GM23338 (cell line): ENCODE data around the gene CUX1. TPM values are rescaled to one million over a fixed set of nuclear protein-coding genes. Genes with fewer than 3 reads are reported as not detected.

Experiments
- ATAC-seq: fragments of 200-7000 bp; cut with Tn5 transposase; 3 replicates; pipeline ENCODE4 v1.9.1; 2020
- DNase-seq: peaks from one replicate; pipeline ENCODE4 v3.0.0-alpha.2; 2015; ENCODE audit warnings: low spot score
- H2AFZ ChIP-seq: fragments of 200-600 bp; sonication (generic); 2 replicates; pipeline ENCODE4 v1.8.0; 2016; ENCODE audit warnings: antibody characterized with exemption, mild to moderate bottlenecking, moderate library complexity
- H3F3A ChIP-seq: fragments of 200-600 bp; sonication (generic); replicated peaks from 2 replicates; pipeline ENCODE4 v1.8.0; 2017; ENCODE audit warnings: antibody characterized with exemption, mixed run types, low read depth
- H3K27ac ChIP-seq: fragments of 200-600 bp; sonication (generic); 2 replicates; pipeline ENCODE4 v1.6.1; 2016; ENCODE audit warnings: low read depth
- H3K27me3 ChIP-seq: fragments of 200-600 bp; sonication (generic); 2 replicates; pipeline ENCODE4 v1.8.0; 2016; ENCODE audit warnings: mild to moderate bottlenecking, mixed run types, moderate library complexity; ENCODE audit not compliant: insufficient read depth
- H3K36me3 ChIP-seq: fragments of 200-600 bp; sonication (generic); 2 replicates; pipeline ENCODE4 v1.8.0; 2016; ENCODE audit warnings: mild to moderate bottlenecking; ENCODE audit not compliant: insufficient read depth
- H3K4me1 ChIP-seq: fragments of 200-600 bp; sonication (generic); 2 replicates; pipeline ENCODE4 v1.8.0; 2016; ENCODE audit warnings: mild to moderate bottlenecking, moderate library complexity; ENCODE audit not compliant: insufficient read depth
- H3K4me2 ChIP-seq: fragments of 200-600 bp; sonication (generic); 2 replicates; pipeline ENCODE4 v1.7.1; 2017; ENCODE audit warnings: mixed run types
- H3K4me3 ChIP-seq: fragments of 200-600 bp; sonication (generic); 2 replicates; pipeline ENCODE4 v1.6.1; 2016; ENCODE audit warnings: mixed run types
- H3K79me2 ChIP-seq: fragments of 200-600 bp; sonication (generic); replicated peaks from 2 replicates; pipeline ENCODE4 v1.8.0; 2017; ENCODE audit warnings: mild to moderate bottlenecking; ENCODE audit not compliant: insufficient read depth
- H3K9me2 ChIP-seq: fragments of 200-600 bp; sonication (generic); 2 replicates; pipeline ENCODE4 v1.8.0; 2017; ENCODE audit not compliant: insufficient read depth
- H4K20me1 ChIP-seq: fragments of 200-600 bp; sonication (generic); replicated peaks from 2 replicates; pipeline ENCODE4 v1.8.0; 2017; ENCODE audit warnings: mild to moderate bottlenecking; ENCODE audit not compliant: insufficient read depth
- H3K27ac Mint-ChIP-seq: 2 replicates; pipeline ENCODE4 v1.8.0; 2020; ENCODE audit warnings: inconsistent platforms, mild to moderate bottlenecking, moderate library complexity, mixed read lengths
- H3K27me3 Mint-ChIP-seq: 3 replicates; pipeline ENCODE4 v1.8.0; 2022; ENCODE audit warnings: low read depth, mild to moderate bottlenecking, moderate library complexity, mixed read lengths, inconsistent platforms; ENCODE audit not compliant: insufficient read depth, poor library complexity
- H3K36me3 Mint-ChIP-seq: 3 replicates; pipeline ENCODE4 v1.8.0; 2021; ENCODE audit warnings: low read depth, mild to moderate bottlenecking, inconsistent platforms, moderate library complexity, mixed read lengths
- H3K4me1 Mint-ChIP-seq: 3 replicates; pipeline ENCODE4 v1.8.0; 2020; ENCODE audit warnings: mild to moderate bottlenecking, inconsistent platforms, mixed read lengths
- H3K4me3 Mint-ChIP-seq: 3 replicates; pipeline ENCODE4 v1.8.0; 2021; ENCODE audit warnings: moderate library complexity, mild to moderate bottlenecking, inconsistent platforms, mixed read lengths
- H3K9me3 Mint-ChIP-seq: 3 replicates; pipeline ENCODE4 v1.8.0; 2020; ENCODE audit warnings: moderate library complexity, mild to moderate bottlenecking, inconsistent platforms, mixed read lengths
- CREB1 ChIP-seq: fragments of 250-450 bp; sonication (Bioruptor Pico); IDR thresholded peaks from 2 replicates; pipeline ENCODE4 v1.5.0; 2020; ENCODE audit warnings: low read depth, mild to moderate bottlenecking, moderate library complexity
- EZH2 ChIP-seq: fragments of 200-600 bp; sonication (generic); IDR thresholded peaks from one replicate; pipeline ENCODE4 v1.8.0; 2017; ENCODE audit warnings: antibody characterized with exemption, mild to moderate bottlenecking, low read depth; ENCODE audit not compliant: unreplicated experiment
- EZH2phosphoT487 ChIP-seq: fragments of 200-600 bp; sonication (generic); IDR thresholded peaks from one replicate; pipeline ENCODE4 v1.8.1; 2018; ENCODE audit warnings: antibody characterized with exemption; ENCODE audit not compliant: unreplicated experiment
- NANOG ChIP-seq: IDR thresholded peaks from 2 replicates; pipeline ENCODE4 v1.6.1; 2016; ENCODE audit warnings: antibody characterized with exemption, borderline replicate concordance
- POLR2AphosphoS5 ChIP-seq: IDR thresholded peaks from 2 replicates; pipeline ENCODE4 v1.6.1; 2016; ENCODE audit warnings: antibody characterized with exemption, low read depth
- REST ChIP-seq: IDR thresholded peaks from one replicate; pipeline ENCODE4 v1.6.1; 2018; ENCODE audit warnings: antibody characterized with exemption; ENCODE audit not compliant: unreplicated experiment
- ZNF114 ChIP-seq: fragments of 250-450 bp; sonication (Bioruptor Pico); IDR thresholded peaks from 2 replicates; pipeline ENCODE4 v1.5.0; 2020; ENCODE audit warnings: mild to moderate bottlenecking, moderate library complexity
- ZNF331 ChIP-seq: fragments of 250-450 bp; sonication (Bioruptor Pico); IDR thresholded peaks from 2 replicates; pipeline ENCODE4 v1.5.0; 2020; ENCODE audit warnings: low read depth, mild to moderate bottlenecking, moderate library complexity
- polyA plus RNA-seq: library from polyadenylated mRNA; unstranded; fragments of >200 nt; fragmentation: Nextera tagmentation; extraction: Ambion mirVana; gene quantifications from 2 replicates; pipeline ENCODE4 v1.2.1, GENCODE V29; 2016
- total RNA-seq: library from RNA; depleted of rRNA; stranded (reverse); fragments of >200 nt; shearing (Covaris generic); gene quantifications from 2 replicates; pipeline ENCODE4 v1.2.3, GENCODE V29; 2014
- TF ChIP-seq, protein P1 (sequence below): fragments of 250-450 bp; sonication (Bioruptor Pico); IDR thresholded peaks from 2 replicates; pipeline ENCODE4 v1.5.0; 2020; ENCODE audit warnings: mild to moderate bottlenecking, moderate library complexity
- TF ChIP-seq, protein P2 (sequence below): IDR thresholded peaks from 2 replicates; pipeline ENCODE4 v1.6.1; 2016; ENCODE audit warnings: antibody characterized with exemption
- TF ChIP-seq, protein P3 (sequence below), 2 experiments: fragments of 200-600 bp in 1 of 2; sonication (generic) in 1 of 2; conservative IDR thresholded peaks; 2 replicates each; pipeline versions ENCODE4 v1.5.1 to v1.6.1; 2016 to 2017; ENCODE audit warnings: antibody characterized with exemption in 2 of 2, low read depth in 2 of 2, mild to moderate bottlenecking in 2 of 2, moderate library complexity in 1 of 2

The CUX1 gene
- total and polyA plus RNA-seq, 2 experiments from 2014 or later, result 49.9 to 64.0 TPM

- peaks cover 24% of the 10 kb centered on the region for H3K36me3 Mint-ChIP-seq
- Histone ChIP-seq H3K27me3 (no peaks in the 10 kb centered on the region), H4K20me1 (no peaks in the 10 kb centered on the region), H3K79me2 (peaks cover 72% of the 10 kb centered on the region), H3K4me2 (no peak overlapping the region), H3K36me3 (no peaks in the 10 kb centered on the region), H3K9me2 (no peaks in the 10 kb centered on the region), H3K4me1 (peaks cover 61% of the 10 kb centered on the region), H3F3A (peaks cover 9% of the 10 kb centered on the region), H3K27ac (peak overlapping the region; percentile 97), H3K4me3 (no peak overlapping the region), H2AFZ (no peak overlapping the region)
- peaks cover 64% of the 10 kb centered on the region for H3K4me1 Mint-ChIP-seq
- H3K9me3 Mint-ChIP-seq, result peaks cover 8% of the 10 kb centered on the region
- no peak for DNase-seq
- ATAC-seq, result no peak
- H3K27ac Mint-ChIP-seq, result peak overlapping the region; percentile 95
- H3K4me3 Mint-ChIP-seq, result no peak overlapping the region
- H3K27me3 Mint-ChIP-seq, result peaks cover 14% of the 10 kb centered on the region
- TF ChIP-seq REST, result no peak
- TF ChIP-seq, protein P1, sequence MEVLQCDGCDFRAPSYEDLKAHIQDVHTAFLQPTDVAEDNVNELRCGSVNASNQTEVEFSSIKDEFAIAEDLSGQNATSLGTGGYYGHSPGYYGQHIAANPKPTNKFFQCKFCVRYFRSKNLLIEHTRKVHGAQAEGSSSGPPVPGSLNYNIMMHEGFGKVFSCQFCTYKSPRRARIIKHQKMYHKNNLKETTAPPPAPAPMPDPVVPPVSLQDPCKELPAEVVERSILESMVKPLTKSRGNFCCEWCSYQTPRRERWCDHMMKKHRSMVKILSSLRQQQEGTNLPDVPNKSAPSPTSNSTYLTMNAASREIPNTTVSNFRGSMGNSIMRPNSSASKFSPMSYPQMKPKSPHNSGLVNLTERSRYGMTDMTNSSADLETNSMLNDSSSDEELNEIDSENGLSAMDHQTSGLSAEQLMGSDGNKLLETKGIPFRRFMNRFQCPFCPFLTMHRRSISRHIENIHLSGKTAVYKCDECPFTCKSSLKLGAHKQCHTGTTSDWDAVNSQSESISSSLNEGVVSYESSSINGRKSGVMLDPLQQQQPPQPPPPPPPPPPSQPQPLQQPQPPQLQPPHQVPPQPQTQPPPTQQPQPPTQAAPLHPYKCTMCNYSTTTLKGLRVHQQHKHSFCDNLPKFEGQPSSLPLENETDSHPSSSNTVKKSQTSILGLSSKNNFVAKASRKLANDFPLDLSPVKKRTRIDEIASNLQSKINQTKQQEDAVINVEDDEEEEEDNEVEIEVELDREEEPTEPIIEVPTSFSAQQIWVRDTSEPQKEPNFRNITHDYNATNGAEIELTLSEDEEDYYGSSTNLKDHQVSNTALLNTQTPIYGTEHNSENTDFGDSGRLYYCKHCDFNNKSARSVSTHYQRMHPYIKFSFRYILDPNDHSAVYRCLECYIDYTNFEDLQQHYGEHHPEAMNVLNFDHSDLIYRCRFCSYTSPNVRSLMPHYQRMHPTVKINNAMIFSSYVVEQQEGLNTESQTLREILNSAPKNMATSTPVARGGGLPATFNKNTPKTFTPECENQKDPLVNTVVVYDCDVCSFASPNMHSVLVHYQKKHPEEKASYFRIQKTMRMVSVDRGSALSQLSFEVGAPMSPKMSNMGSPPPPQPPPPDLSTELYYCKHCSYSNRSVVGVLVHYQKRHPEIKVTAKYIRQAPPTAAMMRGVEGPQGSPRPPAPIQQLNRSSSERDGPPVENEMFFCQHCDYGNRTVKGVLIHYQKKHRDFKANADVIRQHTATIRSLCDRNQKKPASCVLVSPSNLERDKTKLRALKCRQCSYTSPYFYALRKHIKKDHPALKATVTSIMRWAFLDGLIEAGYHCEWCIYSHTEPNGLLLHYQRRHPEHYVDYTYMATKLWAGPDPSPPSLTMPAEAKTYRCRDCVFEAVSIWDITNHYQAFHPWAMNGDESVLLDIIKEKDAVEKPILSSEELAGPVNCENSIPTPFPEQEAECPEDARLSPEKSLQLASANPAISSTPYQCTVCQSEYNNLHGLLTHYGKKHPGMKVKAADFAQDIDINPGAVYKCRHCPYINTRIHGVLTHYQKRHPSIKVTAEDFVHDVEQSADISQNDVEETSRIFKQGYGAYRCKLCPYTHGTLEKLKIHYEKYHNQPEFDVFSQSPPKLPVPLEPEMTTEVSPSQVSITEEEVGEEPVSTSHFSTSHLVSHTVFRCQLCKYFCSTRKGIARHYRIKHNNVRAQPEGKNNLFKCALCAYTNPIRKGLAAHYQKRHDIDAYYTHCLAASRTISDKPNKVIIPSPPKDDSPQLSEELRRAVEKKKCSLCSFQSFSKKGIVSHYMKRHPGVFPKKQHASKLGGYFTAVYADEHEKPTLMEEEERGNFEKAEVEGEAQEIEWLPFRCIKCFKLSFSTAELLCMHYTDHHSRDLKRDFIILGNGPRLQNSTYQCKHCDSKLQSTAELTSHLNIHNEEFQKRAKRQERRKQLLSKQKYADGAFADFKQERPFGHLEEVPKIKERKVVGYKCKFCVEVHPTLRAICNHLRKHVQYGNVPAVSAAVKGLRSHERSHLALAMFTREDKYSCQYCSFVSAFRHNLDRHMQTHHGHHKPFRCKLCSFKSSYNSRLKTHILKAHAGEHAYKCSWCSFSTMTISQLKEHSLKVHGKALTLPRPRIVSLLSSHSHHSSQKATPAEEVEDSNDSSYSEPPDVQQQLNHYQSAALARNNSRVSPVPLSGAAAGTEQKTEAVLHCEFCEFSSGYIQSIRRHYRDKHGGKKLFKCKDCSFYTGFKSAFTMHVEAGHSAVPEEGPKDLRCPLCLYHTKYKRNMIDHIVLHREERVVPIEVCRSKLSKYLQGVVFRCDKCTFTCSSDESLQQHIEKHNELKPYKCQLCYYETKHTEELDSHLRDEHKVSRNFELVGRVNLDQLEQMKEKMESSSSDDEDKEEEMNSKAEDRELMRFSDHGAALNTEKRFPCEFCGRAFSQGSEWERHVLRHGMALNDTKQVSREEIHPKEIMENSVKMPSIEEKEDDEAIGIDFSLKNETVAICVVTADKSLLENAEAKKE (CRISPR knock-in tag), result no peak
- TF ChIP-seq EZH2phosphoT487, result no peak
- TF ChIP-seq, protein P2, sequence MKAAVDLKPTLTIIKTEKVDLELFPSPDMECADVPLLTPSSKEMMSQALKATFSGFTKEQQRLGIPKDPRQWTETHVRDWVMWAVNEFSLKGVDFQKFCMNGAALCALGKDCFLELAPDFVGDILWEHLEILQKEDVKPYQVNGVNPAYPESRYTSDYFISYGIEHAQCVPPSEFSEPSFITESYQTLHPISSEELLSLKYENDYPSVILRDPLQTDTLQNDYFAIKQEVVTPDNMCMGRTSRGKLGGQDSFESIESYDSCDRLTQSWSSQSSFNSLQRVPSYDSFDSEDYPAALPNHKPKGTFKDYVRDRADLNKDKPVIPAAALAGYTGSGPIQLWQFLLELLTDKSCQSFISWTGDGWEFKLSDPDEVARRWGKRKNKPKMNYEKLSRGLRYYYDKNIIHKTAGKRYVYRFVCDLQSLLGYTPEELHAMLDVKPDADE, result no peak
- TF ChIP-seq ZNF114 (CRISPR knock-in tag), result no peak
- no peak for TF ChIP-seq POLR2AphosphoS5
- TF ChIP-seq CREB1, result no peak
- no peak for TF ChIP-seq NANOG
- TF ChIP-seq EZH2, result no peak
- TF ChIP-seq ZNF331, result no peak
- TF ChIP-seq, protein P3, sequence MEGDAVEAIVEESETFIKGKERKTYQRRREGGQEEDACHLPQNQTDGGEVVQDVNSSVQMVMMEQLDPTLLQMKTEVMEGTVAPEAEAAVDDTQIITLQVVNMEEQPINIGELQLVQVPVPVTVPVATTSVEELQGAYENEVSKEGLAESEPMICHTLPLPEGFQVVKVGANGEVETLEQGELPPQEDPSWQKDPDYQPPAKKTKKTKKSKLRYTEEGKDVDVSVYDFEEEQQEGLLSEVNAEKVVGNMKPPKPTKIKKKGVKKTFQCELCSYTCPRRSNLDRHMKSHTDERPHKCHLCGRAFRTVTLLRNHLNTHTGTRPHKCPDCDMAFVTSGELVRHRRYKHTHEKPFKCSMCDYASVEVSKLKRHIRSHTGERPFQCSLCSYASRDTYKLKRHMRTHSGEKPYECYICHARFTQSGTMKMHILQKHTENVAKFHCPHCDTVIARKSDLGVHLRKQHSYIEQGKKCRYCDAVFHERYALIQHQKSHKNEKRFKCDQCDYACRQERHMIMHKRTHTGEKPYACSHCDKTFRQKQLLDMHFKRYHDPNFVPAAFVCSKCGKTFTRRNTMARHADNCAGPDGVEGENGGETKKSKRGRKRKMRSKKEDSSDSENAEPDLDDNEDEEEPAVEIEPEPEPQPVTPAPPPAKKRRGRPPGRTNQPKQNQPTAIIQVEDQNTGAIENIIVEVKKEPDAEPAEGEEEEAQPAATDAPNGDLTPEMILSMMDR (conservative IDR thresholded peaks at IDR 0.05; ENCODE audit: low read depth in 2 of 2), result no peak
These were observed 115.6 kb downstream of the CUX1 start for GRCh38 chr7:101933028-101933427.
